ENCODE measurements around the gene NAA40.

NAA40 gene

GRCh38 chr11:63913866-63914830 lies 24.7 kb upstream of the NAA40 start:
- DNase-seq (ENCODE audit: low read depth): no peak

- DNase-seq (ENCODE audit: low read depth): no peak
These were observed 23.7 kb upstream of the NAA40 start for GRCh38 chr11:63914896-63915691.

- DNase-seq (ENCODE audit: low read depth): no peak
These were observed 22.6 kb upstream of the NAA40 start for GRCh38 chr11:63915961-63916836.

GRCh38 chr11:63916837-63917691 lies 21.7 kb upstream of the NAA40 start, which contains the start of gene RCOR2:
Gene RCOR2, minus strand, starts transcription at chr11:63917164. Its CDS starts 708 bp downstream, at chr11:63916456.
- DNase-seq (ENCODE audit: low read depth): peak; percentile 30

- no peak for DNase-seq (ENCODE audit: low read depth)
These were observed 20.9 kb upstream of the NAA40 start for GRCh38 chr11:63917692-63918506.

- no peak for DNase-seq (ENCODE audit: low read depth)
These were observed 20.2 kb upstream of the NAA40 start for GRCh38 chr11:63918507-63919191.

GRCh38 chr11:63919267-63920125 lies 19.3 kb upstream of the NAA40 start:
- DNase-seq (ENCODE audit: low read depth): no peak

- no peak for DNase-seq (ENCODE audit: low read depth)
These were observed 18.5 kb upstream of the NAA40 start for GRCh38 chr11:63920126-63920938.

- no peak for DNase-seq (ENCODE audit: low read depth)
These were observed 17.8 kb upstream of the NAA40 start for GRCh38 chr11:63920939-63921417.

GRCh38 chr11:63922673-63923192 lies 16.1 kb upstream of the NAA40 start:
- no peak for DNase-seq (ENCODE audit: low read depth)

- no peak for DNase-seq (ENCODE audit: low read depth)
These were observed 15.5 kb upstream of the NAA40 start for GRCh38 chr11:63923319-63923718.

GRCh38 chr11:63929616-63930015 lies 9.2 kb upstream of the NAA40 start:
- no peak for DNase-seq (ENCODE audit: low read depth)

GRCh38 chr11:63931045-63931444 lies 7.8 kb upstream of the NAA40 start:
- no peak for DNase-seq (ENCODE audit: low read depth)

GRCh38 chr11:63931876-63932275 lies 6.9 kb upstream of the NAA40 start:
- DNase-seq (ENCODE audit: low read depth): no peak

- no peak for DNase-seq (ENCODE audit: low read depth)
These were observed 5.3 kb upstream of the NAA40 start for GRCh38 chr11:63933459-63933858.

GRCh38 chr11:63937713-63938478 lies 906 bp upstream of the NAA40 start:
- no peak for DNase-seq (ENCODE audit: low read depth)
